Mesodermal cell (in vitro differentiated cells): ENCODE data around the gene ZBTB12.
"Not testable (repeated sequence)": the region's sequence is repeated elsewhere in the genome, so short reads cannot be mapped to it uniquely, and the experiment has no call there.

Experiments
- H3K27ac ChIP-seq: 2 replicates; pipeline ENCODE4 v1.7.0; 2013; ENCODE audit warnings: mild to moderate bottlenecking, low read depth, low read length, moderate library complexity; ENCODE audit not compliant: severe bottlenecking
- H3K36me3 ChIP-seq: 2 replicates; pipeline ENCODE4 v1.7.1; 2013; ENCODE audit warnings: mild to moderate bottlenecking, low read length, moderate library complexity; ENCODE audit not compliant: control insufficient read depth, insufficient read depth
- H3K4me1 ChIP-seq: one replicate; pipeline ENCODE4 v1.7.1; 2013; ENCODE audit warnings: mild to moderate bottlenecking, low read length; ENCODE audit not compliant: insufficient read depth, control insufficient read depth, poor library complexity, severe bottlenecking
- H3K4me3 ChIP-seq: 2 replicates; pipeline ENCODE4 v1.7.0; 2013; ENCODE audit warnings: low read length, control low read depth, mild to moderate bottlenecking; ENCODE audit not compliant: insufficient read depth, poor library complexity, severe bottlenecking; ENCODE audit errors: extremely low read depth
- H3K9me3 ChIP-seq: 2 replicates; pipeline ENCODE4 v1.7.1; 2013; ENCODE audit warnings: mild to moderate bottlenecking, low read length, moderate library complexity; ENCODE audit not compliant: control insufficient read depth
- WGBS, 2 experiments: methylation state at CpG; one replicate each; pipeline ENCODE4 v1.1.5; 2013; ENCODE audit warnings: missing lambda C conversion rate in 2 of 2; ENCODE audit not compliant: insufficient coverage in 2 of 2; 5-methylcytosine and 5-hydroxymethylcytosine counted together

ZBTB12 gene

GRCh38 chr6:31920811-31921210, 18.9 kb upstream of the ZBTB12 start:
- no peak overlapping the region for H3K27ac ChIP-seq
- 83 to 100% methylated on average over 1 to 2 of the region's 2 CpGs for WGBS, 2 experiments

DNA sequence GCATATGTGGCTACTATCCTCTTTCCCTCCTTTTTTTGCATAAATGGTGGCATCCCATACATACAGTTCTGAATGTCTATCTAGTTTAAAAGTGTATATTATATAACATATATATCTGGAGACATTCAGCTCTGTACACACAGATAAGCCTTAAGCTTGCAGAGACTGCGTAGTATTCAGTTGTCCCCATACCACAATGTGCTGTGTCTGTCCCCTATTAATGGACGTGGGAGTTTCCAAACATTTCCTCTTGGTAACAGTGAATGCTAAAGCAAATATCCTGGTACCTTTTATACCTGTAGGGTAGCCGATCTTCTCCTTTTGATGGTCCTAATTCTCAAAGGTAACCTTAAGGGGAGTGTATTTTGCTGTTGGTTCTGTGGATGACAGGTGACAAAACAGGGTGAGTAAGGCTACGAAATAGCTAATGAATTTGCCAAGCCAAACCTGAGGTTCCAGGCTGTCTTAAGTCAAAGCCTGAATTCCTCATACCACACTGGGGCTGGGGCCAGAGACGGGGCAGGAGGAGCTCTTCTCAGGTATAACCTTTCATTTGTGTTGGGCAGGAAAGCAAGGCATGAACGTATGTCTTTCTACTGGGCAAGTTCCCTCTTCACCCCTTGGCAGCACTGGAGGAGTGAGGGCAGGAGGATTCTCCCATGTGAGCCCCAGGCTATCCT, 17.9 kb upstream of the ZBTB12 start:
- Histone ChIP-seq H3K4me1 (no peaks in the 10 kb centered on the region), H3K36me3 (no peaks in the 10 kb centered on the region), H3K9me3 (no peaks in the 10 kb centered on the region), H3K27ac (no peak overlapping the region), H3K4me3 (no peak overlapping the region)
- WGBS, 2 experiments: 81 to 88% methylated on average over 4 to 5 of the region's 6 CpGs

More at GRCh38 chr6:31920811-31921210, 18.9 kb upstream of the ZBTB12 start:
- Histone ChIP-seq H3K4me1 (no peaks in the 10 kb centered on the region), H3K9me3 (no peaks in the 10 kb centered on the region), H3K4me3 (no peak overlapping the region), H3K36me3 (no peaks in the 10 kb centered on the region)

DNA sequence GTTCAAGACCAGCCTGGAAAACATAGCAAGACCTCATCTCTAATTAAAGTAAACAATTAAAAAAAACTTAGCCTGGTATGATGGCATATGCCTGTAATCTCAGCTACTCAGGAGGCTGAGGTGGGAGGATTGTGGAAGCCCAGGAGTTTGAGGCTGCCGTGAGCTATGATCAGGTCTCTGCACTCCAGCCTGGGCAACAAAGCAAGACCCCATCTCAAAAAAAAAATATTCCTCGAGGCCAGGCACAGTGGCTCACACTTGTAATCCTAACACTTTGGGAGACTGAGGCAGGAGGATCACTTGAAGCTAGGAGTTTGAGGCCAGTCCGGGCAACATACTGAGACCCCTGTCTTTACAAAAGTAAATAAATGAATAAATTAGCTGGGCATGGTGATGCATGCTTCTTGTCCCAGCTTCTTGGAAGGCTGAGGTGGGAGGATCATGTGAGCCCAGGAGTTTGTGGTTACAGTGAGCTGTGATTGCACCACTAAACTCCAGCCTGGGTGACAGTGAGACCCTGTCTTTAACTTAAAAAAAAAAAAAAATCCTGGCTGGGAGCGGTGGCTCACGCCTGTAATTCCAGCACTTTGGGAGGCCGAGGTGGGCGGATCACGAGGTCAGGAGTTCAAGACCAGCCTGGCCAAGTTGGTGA, 16.3 kb upstream of the ZBTB12 start:
- H3K4me1 ChIP-seq: no peaks in the 10 kb centered on the region
- H3K4me3 ChIP-seq: no peak overlapping the region
- no peaks in the 10 kb centered on the region for H3K9me3 ChIP-seq
- 88 to 100% methylated on average over 5 to 6 of the region's 8 CpGs for WGBS, 2 experiments
- H3K36me3 ChIP-seq: no peaks in the 10 kb centered on the region
- H3K27ac ChIP-seq: no peak overlapping the region

DNA sequence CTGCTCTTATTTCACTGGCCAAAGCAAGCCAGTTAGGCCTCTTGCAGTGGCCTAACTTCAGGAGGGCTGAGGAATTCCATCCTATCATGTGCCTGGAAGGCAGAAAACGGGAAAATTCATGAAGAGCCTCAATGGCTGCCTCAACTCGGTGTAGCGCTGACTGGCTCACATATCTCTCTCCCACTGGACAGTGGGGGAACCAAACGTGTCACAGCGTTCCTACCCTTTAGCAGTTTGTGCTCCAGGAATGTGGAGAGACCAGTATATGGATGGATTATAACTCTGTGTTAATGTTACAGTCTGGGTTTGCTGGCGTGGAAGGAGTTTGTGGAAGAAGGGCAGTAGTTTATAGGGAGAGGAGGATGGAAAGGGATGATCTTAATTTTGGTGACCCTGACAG, 13.9 kb upstream of the ZBTB12 start:
- H3K36me3 ChIP-seq: no peaks in the 10 kb centered on the region
- no peaks in the 10 kb centered on the region for H3K4me1 ChIP-seq
- no peak overlapping the region for H3K27ac ChIP-seq
- 91 to 98% methylated on average over 5 to 6 of the region's 6 CpGs for WGBS, 2 experiments
- no peaks in the 10 kb centered on the region for H3K9me3 ChIP-seq
- no peak overlapping the region for H3K4me3 ChIP-seq

DNA sequence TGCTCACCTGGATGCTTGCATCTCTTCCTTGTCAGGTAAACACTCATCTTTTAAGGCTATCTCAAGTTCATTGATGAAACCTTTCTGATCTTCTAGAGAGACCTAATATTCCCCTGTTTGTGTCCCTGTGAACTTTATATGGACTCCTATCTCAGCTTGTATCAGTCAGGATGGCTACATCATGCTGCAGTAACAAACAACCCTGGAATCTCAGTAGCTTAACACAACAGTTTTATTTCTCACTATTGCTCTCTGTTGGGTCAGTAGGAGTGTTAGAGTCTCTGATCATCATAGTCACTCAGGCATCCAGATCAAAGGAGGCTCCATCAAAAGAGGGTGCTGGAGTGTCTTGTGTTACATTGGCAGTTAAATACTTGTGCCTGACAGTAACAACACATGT, 13.5 kb upstream of the ZBTB12 start:
- H3K36me3 ChIP-seq: no peaks in the 10 kb centered on the region
- no peaks in the 10 kb centered on the region for H3K9me3 ChIP-seq
- no peak overlapping the region for H3K4me3 ChIP-seq

DNA sequence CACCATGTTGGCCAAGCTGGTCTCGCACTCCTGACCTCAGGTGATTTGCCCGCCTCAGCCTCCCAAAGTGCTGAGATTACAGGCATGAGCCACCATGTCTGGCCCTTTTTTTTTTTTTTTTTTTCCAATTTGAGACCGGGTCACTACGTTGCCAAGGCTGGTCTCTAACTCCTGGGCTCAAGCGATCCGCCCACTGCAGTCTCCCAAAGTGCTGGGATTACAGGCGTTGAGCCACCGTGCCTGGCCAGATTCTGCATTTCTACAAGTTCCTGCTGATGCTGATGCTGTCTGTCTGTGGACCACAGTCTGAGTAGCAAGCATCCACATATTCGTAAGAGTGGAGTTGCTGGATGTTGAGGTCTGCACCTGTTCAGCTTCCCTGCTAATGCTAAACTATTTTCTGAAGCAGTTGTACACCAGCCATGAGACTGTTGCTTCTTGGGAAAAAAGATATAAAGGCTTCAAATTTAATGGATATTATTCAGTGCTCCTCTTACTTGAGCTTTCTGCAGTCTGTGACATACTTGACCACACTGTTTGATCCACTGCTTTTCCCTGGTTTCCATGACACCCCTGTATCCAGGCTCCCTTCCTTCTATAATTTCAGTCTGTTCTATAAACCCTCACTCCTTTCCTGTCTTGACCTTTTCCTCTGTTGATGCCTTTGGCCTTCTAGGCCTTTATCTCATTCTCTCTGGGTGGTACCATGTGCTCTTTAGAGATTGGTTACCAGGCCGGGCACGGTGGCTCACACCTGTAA, 10.1 kb upstream of the ZBTB12 start:
- H3K9me3 ChIP-seq: no peaks in the 10 kb centered on the region
- H3K36me3 ChIP-seq: no peaks in the 10 kb centered on the region
- 77 to 81% methylated on average over 10 to 11 of the region's 11 CpGs for WGBS, 2 experiments
- no peak overlapping the region for H3K27ac ChIP-seq
- no peak overlapping the region for H3K4me3 ChIP-seq
- no peaks in the 10 kb centered on the region for H3K4me1 ChIP-seq

More for the DNA sequence above, 13.5 kb upstream of the ZBTB12 start:
- Histone ChIP-seq H3K4me1 (no peaks in the 10 kb centered on the region), H3K27ac (no peak overlapping the region)

DNA sequence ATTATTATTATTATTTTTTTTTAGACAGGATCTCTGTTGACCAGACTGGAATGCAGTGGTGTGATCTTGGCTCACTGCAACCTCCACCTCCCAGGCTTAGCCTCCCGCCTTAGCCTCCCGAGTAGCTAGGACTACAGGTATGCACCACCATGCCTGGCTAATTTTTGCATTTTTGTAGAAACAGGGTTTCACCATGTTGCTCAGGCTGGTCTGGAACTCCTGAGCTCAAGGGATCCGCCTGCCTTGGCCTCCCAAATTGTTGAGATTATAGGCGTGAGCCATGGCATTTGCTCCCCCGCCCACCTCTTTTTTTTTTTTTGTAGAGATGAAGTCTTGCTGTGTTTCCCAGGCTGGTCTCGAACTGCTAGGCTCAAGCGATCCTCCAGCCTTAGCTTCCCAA, 7.4 kb upstream of the ZBTB12 start:
- H3K36me3 ChIP-seq, H3K27ac ChIP-seq, H3K9me3 ChIP-seq, H3K4me1 ChIP-seq, H3K4me3 ChIP-seq: not testable (repeated sequence)
- 81 to 84% methylated on average over 7 of the region's 7 CpGs for WGBS, 2 experiments

DNA sequence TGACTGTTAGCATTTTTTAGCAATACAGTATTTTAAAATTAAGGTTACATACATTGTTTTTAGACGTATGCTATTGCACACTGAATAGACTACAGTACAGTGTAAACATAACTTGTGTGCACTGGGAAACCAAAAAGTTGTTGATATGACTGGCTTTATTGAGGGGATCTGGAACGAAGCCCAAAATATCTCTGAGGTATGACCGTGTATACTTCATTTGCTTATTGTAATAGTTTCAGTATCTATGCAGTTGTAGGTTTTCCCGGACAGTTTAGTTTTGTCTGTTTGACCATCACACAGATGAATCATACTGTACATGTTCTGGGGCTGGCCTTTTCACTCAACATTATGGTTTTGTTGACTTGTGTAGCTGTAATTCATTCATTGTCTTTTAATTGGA, 6.9 kb upstream of the ZBTB12 start:
- WGBS, 2 experiments: 93% methylated on average over 2 of the region's 4 CpGs; no CpG with 5 or more reads in 1 of the 2 experiments
- Histone ChIP-seq H3K36me3 (no peaks in the 10 kb centered on the region), H3K27ac (no peak overlapping the region), H3K4me3 (no peak overlapping the region), H3K9me3 (no peaks in the 10 kb centered on the region), H3K4me1 (no peaks in the 10 kb centered on the region)

DNA sequence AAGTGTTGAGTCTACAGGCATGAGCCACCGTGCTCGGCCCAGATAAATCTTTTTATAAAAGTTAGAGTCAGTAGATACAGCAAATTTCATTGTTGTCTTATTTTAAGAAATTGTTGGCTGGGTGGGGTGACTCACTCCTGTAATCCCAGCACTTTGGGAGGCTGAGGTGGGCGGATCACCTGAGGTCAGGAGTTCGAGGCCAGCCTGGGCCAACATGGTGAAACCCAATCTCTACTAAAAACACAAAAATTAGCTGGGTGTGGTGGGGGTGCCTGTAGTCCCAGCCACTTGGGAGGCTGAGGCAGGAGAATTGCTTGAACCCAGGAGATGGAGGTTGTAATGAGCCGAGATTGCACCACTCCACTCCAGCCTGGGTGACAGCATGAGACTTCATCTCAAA, 6.4 kb upstream of the ZBTB12 start:
- H3K4me3 ChIP-seq, H3K9me3 ChIP-seq, H3K36me3 ChIP-seq, H3K27ac ChIP-seq, H3K4me1 ChIP-seq: not testable (repeated sequence)
- WGBS, 2 experiments: 86% methylated on average over 3 of the region's 5 CpGs; no CpG with 5 or more reads in 1 of the 2 experiments

GRCh38 chr6:31907158-31907813, 5.4 kb upstream of the ZBTB12 start:
- H3K27ac ChIP-seq: no peak overlapping the region
- H3K4me1 ChIP-seq: no peaks in the 10 kb centered on the region
- H3K36me3 ChIP-seq: no peaks in the 10 kb centered on the region
- H3K9me3 ChIP-seq: no peaks in the 10 kb centered on the region
- no peak overlapping the region for H3K4me3 ChIP-seq
- 74 to 100% methylated on average over 2 to 4 of the region's 7 CpGs for WGBS, 2 experiments
